Activated T-cell treated with anti-CD3 and anti-CD28 coated beads, Interleukin-2, amount 50 U/mL, for 1 hour (primary cell): Measurements from ENCODE around the gene RNF145.
A peak's percentile ranks its signal among the peaks of the same experiment; 100 is the strongest.

Source experiments
- DNase-seq: peaks from one replicate; pipeline ENCODE4 v3.0.0-alpha.2; 2020

Gene RNF145

DNA sequence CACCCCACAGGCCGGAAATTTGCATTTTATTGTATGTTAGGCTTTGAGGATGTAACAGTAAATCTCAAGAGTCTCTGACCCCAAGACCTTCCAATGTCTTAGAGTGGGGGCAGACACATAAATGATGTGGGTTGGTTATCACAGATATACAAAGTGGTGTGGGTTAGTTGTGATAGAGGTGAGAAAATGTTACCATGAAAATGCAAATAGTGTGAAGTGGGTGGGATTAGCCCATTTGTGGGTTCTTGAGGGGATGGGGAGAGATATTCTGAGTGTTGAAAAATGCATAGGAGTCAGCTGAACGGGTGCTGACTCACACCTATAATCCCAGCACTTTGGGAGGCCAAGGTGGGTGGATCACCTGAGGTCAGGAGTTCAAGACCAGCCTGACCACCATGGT is 7.9 kb upstream of the RNF145 start:
- no peak for DNase-seq

DNA sequence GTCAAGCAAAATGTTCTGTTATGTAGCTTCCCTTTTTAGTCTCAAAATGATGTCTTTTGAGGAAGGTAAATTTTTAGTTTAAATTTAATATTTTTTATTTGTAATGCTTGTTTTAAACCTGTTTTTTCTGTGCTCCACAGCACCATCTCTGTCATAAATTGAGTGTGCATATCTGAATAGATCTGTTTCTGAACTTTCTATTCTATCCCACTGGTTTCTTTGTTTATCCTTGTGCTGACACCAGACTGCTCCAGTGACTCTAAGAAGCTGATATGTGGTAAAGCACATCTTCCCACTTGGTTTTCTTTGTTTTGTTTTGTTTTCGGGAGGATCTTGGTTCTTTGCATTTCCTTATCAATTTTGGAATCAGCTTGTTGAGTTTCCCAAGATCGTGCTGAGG is 7.1 kb upstream of the RNF145 start:
- no peak for DNase-seq

DNA sequence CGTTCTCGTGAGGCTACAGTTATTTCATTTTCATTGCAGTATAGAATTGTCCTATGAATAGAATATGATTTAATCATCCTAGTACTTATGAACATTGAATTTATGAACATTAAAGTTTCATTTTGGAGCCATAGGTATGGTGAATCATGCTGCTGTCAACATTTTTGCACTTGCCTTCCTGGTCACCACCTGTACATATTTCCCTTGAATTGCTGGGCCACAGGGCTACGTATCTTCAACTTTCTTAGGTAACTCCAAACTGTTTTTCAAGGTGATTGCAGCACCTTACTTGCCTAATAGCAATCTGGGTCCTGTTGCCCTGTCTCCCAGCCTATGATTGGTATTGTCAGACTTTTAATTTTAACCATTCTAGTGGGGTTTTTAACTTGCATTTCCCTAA is 6.5 kb upstream of the RNF145 start:
- no peak for DNase-seq

DNA sequence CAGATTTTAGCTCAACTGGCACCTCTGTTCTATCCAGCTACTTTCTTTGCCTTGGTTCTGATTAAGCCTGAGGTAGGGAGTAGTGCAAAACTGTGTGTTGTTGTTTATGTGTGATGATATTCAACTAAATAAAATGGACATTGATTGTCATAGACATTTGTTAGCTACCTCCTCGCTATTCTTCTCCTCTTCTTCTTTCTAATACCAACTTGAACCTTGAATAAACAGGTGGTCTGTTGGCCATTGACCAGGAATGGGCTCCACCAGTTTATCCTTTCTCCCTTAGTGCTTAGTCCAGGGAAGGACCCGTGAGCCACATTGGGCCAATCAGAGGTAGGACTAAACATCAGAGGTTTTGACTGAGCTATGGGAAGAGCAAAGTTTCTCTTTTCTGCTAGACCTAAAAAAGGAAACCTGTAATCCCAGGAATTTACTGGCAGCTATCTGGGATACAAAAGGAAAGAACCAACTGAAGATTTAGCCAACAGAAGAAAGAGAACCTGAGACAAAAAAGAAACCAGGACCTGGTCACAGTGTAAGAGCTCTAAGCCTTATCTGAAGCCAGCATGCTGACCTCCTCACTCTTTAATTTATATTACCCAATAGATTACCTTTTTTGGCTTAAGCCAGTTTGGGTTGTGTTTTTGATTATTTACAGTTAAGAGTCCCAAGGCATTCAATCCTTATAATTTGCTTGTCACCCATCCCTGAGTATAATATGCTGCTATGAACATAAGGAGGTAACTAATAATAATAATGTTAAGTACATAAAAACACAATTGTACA is 5.3 kb upstream of the RNF145 start:
- no peak for DNase-seq

DNA sequence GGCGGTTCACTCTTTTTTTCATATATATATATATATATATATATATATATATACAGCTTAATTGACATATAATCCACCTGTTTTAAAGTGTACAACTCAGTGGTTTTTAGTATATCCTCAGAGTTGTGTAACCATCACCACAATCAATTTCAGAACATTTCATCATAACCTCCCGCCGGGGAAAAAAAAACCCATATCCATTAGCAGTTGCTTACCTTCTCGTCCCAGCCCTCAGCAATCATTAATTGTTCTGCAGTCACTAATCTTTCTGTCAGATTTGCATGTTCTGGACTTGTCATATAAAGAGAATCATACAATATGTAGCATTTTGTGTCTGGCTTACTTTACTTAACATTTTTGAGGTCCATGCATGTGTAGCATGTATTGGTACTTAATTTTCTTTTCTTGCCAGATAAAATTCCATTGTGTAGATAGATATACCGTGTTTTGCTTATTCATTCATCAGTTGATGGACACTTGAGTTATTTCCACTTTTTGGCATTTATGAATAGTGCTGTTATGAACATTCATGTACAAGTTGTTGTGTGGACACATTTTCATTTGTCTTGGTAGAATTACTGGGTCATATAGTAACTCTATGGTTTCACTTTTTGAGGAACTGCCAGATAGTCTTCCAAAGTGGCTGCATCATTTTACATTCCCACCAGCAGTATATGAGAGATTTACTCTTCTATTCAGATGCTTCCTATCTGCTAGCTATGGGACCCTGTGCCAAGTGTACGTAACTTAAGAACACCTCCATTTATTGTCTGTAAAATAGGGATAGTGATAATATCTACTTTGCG is 3.5 kb upstream of the RNF145 start:
- no peak for DNase-seq

DNA sequence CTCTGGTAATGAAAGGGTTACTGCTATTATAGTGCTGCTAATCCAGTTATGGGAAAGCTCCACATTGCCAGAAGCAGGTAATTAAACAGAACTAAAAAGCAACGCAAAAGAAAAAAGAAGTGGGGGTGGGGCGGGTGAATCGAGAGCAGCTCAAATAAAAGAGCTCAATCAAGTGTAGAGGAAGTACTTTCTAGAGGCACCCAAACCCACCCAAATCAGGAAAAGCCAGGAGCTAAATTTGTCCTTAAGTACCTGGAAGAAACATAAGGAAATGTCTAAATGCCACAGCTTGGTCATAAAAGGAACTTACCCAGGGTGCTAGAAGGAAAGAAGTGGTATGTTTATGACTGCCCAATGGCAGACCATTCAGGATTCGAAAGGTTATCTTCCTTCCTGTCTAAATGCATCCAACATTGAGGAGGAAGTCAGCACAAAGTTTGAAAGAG is 2.4 kb upstream of the RNF145 start:
- no peak for DNase-seq

DNA sequence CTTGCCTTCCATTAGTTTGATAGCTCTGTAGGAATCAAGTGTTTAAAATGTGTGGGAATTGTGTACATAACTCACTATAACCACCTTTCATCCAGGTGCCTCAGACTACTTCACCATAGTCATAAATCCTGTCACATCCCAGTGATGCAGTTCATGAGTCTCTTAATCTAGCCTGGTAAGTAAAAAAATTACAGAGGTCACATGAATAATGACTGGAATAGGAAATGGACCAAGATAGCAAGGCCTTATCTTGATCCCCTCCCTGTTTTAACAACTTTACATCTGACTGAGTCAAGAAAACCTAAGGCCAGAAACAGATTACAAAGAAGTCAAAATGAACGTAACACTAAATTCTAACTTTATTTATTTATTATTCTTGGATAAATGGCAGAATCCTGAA is 1.5 kb upstream of the RNF145 start:
- DNase-seq: no peak

DNA sequence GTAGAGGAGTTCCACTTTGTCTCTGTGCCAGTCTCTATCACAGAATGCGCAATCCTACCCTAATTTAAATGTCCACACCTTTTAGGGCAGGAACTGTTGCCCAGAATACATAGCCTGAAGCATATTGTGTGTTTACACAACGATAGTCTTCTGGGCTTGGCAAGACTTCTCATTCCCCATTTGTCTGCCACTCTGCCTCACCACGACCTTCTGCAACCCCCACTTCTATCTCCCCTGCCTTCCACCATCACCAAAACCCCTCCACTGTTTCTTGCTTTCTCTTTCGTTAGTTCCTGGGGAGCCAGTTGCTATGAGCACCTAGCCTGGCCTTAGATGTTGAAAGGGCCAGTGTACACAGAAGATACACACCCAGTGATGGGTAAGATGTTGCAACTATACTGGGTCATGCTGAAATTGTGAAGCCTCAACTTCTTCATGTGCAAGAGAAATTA is 883 bp upstream of the RNF145 start:
- DNase-seq: no peak

DNA sequence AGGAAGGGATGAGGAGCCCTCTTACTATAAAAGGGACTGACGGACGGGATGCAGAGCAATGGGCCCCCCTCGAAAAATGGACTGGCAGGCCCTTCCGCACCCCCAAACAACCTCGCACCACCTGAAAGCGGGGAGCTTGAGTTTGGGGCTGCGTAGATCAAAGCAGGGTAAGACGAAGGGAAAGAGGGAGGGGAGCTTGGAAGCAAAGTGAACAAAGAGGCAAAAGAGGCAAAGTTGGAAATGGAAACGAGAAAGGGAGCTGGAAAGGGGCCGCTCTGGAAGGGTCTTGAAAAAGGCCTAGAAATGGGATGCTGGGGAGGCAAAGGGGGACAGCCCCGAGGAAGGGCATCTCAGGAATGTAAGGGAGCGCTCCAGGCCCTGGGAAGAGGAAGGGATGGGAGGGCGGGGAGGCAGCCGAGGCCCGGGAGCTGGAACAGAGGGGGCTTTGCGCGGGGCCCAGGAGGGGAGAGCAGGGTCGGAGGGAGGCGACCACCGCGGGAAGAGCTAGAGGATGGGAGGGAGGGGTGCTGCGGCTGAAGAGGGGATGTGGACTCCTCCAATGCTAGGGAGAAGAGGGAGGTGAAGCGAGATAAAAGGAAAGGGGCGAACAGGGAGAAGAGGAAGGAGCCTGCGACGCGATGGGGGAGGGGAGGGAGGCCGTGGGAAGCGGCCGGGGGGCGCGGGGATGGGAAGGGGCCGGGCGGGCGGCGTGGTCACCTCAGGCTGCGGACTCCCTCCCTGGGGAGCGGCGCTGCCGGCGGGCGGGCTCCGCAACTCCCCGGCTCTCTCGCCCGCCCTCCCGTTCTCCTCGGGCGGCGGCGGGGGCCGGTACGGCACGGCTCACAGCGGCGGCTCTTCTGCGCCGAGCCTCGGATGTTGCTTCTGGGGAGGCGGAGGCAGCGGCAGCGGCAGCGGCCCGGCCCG is 577 bp downstream of the RNF145 start:
- no peak for DNase-seq

DNA sequence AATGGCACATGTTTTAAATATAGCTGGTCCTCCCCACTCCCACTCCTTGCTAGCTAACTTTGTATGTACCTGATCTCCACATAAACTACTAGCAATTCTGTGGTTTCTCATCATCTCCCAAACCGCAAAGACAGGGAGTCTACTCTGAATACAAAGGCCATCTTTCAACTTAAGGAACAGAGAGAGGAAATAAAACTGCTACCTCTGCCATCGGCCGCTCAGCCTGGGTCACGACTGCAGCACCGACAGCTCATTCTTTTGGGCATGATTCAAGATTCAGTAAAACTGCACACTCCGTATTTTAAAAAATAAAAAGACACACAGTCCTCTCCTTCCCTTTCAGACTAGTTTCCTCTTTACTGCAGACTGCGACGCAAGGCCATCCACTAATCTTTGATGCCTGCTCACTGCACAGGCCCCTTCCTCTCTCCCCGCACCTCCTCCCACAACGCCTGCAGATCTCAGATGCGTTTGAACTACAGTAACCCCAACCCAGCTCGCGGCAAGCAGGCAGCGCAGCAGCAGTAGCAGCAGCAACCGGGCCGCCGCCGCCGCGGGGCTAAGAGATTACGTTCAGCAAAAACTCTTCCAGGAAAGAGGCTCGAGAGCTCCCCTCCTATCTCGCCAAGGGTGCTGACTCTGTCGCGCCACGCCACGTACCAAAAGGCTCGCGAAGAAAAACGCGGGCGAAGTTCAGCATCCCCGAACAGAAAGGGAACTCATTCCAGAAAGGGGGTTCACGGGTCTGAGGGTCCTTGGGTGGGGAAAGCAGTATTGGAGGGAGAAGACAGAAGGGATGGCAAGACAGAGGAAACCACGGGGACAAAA is 1.5 kb downstream of the RNF145 start:
- DNase-seq: peak; percentile 83

DNA sequence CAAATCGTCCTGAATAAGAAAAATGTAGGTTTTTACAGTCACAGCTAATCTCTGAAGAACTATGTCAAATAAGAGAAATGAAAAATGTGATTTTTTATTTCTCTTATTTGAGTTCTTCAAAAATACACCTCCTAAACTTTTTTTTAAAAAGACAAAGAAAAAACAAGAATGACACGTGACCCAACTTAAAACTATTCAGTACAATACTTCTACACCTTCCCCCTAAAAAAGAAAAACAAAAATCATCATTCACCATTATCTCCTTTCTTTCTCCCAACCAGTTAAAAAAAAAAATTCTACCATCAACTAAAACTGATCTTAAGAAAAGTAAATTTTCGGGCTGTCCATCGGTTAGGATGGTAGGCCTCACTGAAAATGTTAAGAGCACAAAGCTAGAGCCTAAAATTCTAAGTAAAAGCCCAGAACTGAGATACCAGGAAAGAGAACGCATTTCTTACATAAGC is 2.1 kb downstream of the RNF145 start:
- DNase-seq: no peak

DNA sequence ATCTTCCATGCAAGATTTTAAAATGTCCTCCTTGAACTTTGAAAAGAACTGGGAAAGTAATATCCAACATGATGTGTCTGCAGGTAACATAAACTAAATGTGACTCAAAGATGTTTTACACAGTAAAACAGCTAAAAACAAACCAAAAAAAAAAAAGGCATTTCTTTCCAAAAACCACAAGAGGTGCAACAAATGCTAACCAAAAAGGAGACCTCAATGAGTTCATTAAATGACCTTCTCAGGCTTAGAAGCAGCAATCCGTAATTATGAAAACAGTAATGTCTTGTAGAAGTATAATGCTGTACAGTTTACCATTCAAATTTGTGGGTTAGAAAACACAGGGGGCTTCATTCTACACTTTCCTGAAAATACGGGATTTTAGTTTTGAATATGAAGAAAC is 2.5 kb downstream of the RNF145 start:
- no peak for DNase-seq

DNA sequence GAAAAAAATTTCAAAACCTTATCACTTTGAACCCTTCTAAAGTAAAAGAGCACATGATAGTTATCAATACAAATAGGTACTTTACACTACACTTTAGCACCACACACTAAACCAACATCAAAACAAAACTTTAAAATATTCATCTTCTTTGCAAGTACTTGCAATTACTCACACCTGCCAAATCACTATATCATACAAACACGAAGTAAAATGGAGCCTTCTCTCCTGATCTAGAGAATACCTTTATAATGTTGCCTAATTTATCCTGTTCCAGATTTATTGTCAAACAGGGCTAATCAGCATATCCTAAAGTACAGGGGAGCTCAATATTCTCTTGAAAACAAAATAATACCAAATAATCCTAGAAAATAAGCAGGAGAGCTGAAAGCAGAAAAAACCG is 3.0 kb downstream of the RNF145 start:
- no peak for DNase-seq

DNA sequence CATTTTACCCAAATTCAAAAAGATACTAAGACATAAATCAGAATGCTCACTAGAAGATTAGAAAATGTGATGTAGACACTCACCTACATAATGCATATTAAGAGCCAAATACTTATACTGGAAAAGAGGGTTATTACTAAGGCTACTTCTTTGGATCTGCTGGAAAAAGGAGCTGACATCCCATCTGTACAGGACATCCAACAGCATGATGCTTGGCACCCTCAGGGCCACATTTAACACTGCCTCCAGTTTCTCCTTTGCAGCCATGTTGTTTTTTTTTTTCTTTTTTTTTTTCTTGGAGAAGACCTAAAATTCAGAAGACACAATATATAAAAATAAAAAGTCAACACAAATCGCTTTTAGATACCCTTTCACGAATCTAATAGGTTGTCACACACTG is 6.0 kb downstream of the RNF145 start:
- DNase-seq: no peak

DNA sequence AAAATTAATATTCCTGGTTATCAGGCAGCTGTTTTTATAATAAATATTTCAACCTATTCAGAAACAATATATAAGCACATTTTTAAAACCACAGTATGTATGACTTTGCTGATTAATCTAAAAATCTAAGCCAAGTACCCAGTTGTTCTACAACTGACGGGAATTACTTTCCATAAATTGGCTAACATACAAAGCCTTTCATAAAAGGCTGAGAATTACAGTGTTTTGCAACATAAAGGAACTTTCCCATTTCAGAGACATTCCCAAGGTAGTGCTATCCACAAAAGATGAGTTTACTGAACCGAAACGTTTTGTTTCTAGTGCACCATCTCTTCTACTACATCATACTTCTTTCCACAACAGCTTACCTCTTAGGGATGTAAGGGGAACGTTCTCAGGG is 7.2 kb downstream of the RNF145 start:
- DNase-seq: no peak

DNA sequence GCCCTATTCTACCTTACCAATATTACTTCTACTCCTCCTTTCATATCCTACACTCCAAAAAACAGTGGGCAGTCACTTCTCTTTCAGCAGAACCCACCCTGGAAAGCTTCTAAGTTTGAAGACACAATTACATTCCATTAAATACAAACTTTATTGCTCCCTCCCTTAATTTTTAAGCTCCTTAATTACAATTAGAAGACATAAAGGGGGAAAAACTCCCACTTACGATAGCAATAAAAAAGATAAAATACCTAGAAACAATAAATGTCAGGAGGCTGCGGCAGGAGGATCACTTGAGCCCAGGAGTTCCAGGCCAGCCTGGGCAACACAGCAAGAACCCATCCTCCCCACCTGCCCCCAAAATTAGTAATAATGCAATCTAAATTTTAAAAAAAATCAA is 9.6 kb downstream of the RNF145 start:
- no peak for DNase-seq

DNA sequence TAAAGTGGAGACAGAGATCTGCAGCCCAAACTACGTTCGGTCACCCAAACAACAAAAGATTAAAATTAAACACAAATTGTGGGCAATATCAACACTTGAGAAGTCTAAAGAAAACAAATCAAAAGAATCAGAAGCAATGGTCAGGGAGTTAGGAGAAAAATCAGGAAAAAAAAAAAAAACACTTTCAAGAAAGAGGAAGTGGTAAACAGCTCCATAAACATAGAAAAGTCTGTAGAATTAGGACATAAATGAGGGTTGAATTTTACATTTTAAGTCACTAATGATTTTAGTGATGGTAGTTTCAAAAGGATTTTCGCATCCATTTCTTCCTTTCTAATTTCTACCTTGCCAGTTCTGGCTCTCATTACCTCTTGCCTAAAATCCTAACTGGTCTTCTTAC is 10.1 kb downstream of the RNF145 start:
- no peak for DNase-seq

DNA sequence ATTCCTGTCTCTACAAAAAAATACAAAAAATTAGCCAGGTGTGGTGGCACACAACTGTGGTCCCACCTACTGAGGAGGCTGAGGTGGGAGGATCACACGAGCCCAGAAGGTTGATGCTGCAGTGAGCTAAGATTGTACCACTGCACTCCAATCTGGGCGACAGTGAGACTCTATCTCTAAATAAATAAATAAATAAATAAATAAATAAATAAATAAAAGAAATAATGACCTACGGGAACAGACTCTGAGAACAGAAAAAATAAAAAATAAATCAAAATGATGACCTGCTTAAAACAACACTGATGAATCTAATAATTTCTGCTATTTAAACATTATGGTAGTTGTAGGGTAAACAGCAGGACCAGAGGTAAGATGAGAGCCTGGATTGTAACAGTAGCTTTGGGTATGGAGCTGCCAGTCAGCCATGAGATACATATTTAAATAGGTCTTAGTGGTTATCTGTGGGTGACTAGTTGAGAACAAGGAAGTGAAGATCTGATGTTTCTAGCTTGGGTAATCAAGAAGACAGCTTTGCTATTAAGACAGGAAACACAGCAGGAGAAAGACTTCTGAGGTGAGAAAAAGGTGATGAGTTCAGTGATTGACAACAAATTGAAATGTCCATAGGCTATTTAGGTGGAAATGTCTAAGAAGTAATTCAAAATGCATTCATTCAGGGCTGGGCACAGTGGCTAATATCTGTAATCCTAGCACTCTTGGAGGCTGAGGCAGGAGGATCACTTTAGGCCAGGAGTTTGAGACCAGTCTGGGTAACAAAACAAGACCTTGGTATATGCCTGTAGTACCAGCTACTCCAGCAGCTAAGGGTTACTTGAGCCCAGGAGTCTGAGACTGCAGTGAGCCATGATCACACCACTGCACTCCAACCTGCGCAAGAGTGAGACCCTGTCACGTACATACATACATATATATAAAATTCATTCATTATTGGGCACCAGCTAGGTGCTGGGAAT is 11.0 kb downstream of the RNF145 start:
- no peak for DNase-seq

DNA sequence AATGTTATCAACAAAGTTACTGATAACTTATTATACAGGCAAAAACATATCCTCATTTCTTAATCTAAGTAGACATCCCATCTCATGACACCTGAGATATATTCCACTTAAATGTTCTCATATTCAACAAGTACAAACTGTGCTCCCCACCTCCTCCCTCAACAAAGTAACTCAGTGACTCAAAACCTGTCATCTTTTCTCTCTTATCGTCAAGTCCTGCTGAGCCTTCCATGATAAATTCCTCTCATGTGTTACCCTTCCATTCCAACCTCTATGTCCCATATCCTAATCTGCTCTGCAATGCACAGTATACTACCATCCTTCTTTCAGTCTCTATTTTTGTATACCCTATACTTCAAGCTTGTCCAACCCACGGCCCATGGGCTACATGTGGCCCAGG is 13.6 kb downstream of the RNF145 start:
- no peak for DNase-seq

DNA sequence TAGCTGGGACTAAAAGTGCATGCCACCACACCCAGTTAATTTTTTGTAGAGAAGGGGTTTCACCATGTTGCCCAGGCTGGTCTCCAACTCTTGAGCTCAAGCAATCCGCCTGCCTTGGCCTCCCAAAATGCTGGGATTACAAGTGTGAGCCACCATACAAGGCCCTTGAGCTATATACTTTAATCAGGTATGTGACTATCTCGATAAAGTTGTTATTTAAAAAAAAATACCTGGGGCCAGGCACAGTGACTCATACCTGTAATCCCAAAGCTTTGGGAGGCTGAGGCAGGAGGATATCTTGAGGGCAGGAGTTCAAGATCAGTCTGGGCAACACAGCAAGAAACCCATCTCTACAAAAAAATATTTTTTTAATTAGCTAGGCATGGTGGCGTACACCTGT is 19.2 kb downstream of the RNF145 start:
- no peak for DNase-seq

DNA sequence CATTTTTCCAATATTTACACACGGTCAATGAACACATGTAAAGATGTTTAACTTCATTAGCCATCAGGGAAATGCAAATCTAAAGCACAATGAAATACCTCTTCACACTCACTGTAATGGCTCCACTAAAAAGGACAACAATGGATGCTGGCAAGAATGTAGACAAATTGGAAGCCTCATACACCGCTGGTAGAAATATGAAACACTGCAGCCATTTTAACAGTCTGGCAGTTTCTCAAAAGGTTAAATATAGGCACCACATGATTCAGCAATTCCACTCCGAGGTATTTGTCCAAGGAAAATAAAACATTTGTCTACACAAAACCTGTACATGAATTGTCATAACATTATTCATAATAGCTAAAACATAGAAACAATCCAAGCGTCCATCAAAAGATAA is 20.0 kb downstream of the RNF145 start:
- DNase-seq: no peak
